C4-2B (cell line): ENCODE data around the gene SLC25A51.

Source experiments
- H3K27ac ChIP-seq: fragments of 450-650 bp; 2 replicates; pipeline ENCODE4 v1.5.1; 2017
- CTCF ChIP-seq: fragments of 450-650 bp; conservative IDR thresholded peaks from 2 replicates; pipeline ENCODE4 v1.5.1; 2017; ENCODE audit warnings: mild to moderate bottlenecking
- ZFX ChIP-seq: fragments of 450-650 bp; IDR thresholded peaks from 2 replicates; pipeline ENCODE4 v1.6.1; 2017

SLC25A51 gene

DNA sequence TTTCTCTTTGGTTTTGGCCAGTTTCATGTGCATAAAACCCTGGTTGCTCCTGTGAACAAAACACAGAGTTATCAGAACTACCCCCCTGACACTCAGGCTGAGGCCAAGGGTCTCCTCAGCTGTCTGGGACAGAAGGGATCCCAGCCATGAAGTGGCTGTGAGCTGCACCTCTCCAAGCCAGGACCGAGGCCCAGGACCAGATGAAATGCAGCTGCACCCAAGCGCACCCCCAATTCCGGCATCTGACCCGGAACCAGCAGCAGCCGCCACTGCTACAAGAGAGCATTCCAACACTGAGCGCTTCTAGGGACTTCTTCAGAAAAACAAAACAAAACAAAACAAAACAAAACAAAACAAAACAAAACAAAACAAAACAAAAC, 16.0 kb upstream of the SLC25A51 start:
- TF ChIP-seq ZFX (no peak), CTCF (no peak)
- H3K27ac ChIP-seq, result no peak overlapping the region

DNA sequence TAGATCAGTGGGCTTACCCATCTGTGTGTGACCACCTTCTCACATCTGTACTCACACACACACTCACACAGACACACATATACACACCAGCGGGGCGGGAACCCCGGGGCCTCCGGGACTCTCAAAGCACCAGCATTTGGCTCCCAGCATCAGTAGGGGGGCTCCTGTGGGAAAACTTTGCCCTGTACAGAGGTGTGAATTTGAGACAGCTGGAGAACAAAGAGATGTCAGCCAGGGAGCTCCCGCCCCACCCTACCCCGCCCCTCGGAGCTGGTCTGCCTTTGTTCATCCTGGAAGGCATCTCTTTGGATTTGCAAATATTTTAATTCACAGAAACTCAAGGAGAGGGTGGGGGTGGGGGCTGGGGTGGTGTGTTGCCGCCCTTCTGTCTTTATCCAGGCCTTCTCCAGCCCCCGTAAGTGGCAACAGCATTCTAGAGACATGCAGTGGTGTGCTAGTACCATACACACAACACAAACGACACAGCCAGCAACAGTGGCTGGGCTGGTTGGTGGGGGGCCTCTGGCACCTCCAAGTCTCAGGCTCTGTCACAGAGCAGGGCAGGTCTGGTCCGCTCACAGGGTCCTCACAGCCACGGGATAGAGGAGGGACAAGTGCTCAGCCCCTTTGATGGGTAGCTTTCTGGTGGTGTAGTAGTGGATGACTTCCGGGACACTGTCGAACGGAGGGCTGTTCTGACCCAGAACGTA, 15.5 kb upstream of the SLC25A51 start:
- no peak for TF ChIP-seq CTCF
- TF ChIP-seq ZFX, result no peak
- no peak overlapping the region for H3K27ac ChIP-seq

GRCh38 chr9:37918665-37919170, 14.8 kb upstream of the SLC25A51 start:
- TF ChIP-seq CTCF (no peak), ZFX (no peak)
- no peak overlapping the region for H3K27ac ChIP-seq

DNA sequence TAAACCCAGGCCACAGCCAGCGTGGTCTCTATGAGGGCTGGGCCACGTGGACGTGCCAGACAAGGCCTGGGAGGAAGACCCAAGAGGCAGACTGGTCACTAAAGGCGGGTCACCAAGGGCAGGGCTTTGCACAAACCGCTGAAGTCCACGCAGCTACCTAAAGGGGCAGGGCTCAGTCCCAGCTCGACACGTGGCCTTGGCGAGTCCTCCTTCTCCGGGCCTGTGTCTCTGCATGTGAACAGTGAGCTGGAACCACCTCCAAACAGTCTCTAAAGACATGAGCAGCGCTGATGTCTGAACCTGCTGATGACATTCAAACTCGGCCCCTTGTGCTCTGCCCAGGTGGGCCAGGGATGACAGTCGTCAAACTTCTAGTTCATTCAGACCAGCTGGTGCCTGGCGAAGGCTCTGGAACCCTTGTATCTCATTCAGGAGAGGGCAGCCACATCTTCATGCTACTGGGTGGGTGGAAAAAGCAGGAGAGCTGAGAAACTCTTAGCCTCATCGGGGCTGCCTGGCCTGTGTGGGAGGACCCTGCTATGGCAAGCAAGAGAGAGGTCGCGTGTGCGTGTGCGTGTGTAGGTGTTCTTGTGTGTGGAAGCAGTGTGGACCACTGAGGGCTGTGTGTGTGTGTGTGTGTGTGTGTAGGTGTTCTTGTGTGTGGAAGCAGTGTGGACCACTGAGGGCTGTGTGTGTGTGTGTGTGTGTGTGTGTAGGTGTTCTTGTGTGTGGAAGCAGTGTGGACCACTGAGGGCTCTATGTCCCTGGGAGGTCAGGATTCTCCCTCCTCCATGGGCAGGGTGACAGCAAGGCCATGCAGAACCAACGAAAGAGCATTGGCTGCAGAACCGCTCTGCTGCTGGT, 14.1 kb upstream of the SLC25A51 start:
- TF ChIP-seq CTCF (no peak), ZFX (no peak)
- H3K27ac ChIP-seq, result no peak overlapping the region

- TF ChIP-seq ZFX (no peak), CTCF (no peak)
- no peak overlapping the region for H3K27ac ChIP-seq
These were observed 13.4 kb upstream of the SLC25A51 start for GRCh38 chr9:37917313-37917731.

DNA sequence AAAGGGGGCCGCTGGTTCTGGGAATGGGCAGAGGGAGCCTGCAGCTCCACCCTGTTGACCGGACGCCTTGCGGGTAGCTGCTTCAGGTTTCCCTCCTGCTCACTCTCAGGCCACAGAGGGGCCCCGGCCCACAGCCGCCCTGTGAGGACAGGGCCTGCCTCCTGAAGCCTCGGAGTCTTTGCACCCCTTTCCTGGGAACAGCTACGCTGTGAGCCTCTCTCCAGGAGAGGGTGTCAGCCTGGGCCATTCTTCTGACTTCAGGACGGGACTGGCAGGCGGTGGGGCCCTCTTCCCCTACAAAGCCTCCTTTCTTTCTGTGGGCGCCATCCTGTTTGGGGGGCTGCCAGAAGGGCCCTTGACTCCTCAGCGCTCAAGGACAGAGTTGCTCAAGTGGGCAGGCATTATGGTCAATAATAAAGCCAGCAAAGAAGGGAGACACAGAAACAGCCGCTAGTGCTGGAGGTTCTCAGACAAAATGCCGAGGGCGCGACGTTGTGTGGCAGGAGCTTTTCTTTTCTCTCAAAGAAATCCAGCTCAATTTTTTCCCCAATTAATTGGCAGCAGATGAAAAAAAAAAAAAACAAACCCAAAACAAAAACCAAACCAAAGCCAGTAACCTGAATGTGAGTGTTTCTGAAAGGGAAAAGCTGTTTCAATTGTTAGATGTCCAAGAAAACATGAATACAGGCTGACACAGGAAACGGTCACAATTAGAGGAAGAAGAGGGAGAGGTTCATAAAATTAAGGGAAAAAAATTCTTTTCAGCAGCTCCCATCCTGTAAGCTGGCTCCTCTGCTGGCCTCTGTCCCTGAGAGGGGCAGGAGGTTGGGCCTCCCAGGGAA, 12.8 kb upstream of the SLC25A51 start:
- no peak overlapping the region for H3K27ac ChIP-seq
- TF ChIP-seq ZFX (no peak), CTCF (no peak)
